H1 (cell line): ENCODE measurements around the gene ZNF91. TPM values are rescaled to one million over a fixed set of nuclear protein-coding genes. Genes with fewer than 3 reads are reported as not detected.

Experiments
- ASH2L ChIP-seq: fragments of 200-600, 300-600 bp; sonication (generic); IDR thresholded peaks from one replicate; pipeline ENCODE4 v1.7.1; 2017; ENCODE audit warnings: low read length
- CBX5 ChIP-seq: fragments of 300-800, 300-1000 bp; sonication (generic); IDR thresholded peaks from 2 replicates; pipeline ENCODE4 v1.7.1; 2016; ENCODE audit warnings: antibody characterized with exemption, low read length, low read depth
- CREB1 ChIP-seq: IDR thresholded peaks from 2 replicates; pipeline ENCODE4 v1.6.1; 2012; ENCODE audit warnings: inconsistent platforms
- CTBP2 ChIP-seq: IDR thresholded peaks from 2 replicates; pipeline ENCODE4 v1.7.0; 2011; ENCODE audit warnings: borderline replicate concordance, mild to moderate bottlenecking, moderate library complexity, mixed read lengths, low read length; ENCODE audit not compliant: insufficient read depth, insufficient read length
- E2F6 ChIP-seq: IDR thresholded peaks from 2 replicates; pipeline ENCODE4 v1.6.1; 2012; ENCODE audit warnings: inconsistent platforms
- HDAC6 ChIP-seq: IDR thresholded peaks from one replicate; pipeline ENCODE4 v1.7.1; 2012; ENCODE audit warnings: low read depth, mild to moderate bottlenecking, inconsistent platforms, low read length, moderate library complexity
- JUN ChIP-seq: IDR thresholded peaks from 2 replicates; pipeline ENCODE4 v1.6.1; 2011; ENCODE audit warnings: low read depth, mild to moderate bottlenecking, improper control_type of control experiment, low read length
- RXRA ChIP-seq: IDR thresholded peaks from 2 replicates; pipeline ENCODE4 v1.6.1; 2011; ENCODE audit warnings: low read depth, mild to moderate bottlenecking, low read length, moderate library complexity; ENCODE audit not compliant: insufficient read depth
- SP4 ChIP-seq: IDR thresholded peaks from 2 replicates; pipeline ENCODE4 v1.6.1; 2012; ENCODE audit warnings: low read length, inconsistent platforms
- TBP ChIP-seq: IDR thresholded peaks from 2 replicates; pipeline ENCODE4 v1.6.1; 2011; ENCODE audit warnings: low read depth, low read length, improper control_type of control experiment
- polyA plus RNA-seq, 7 experiments: library from polyadenylated mRNA; depleted of rRNA in 3 of 7; stranded (reverse) in 5 of 7; unstranded in 2 of 7; fragments of >200 nt in 5 of 7; fragments of 200-250 nt in 2 of 7; gene quantifications; 1 replicate in 5 of 7; 2 replicates in 1 of 7; 4 replicates in 1 of 7; pipeline versions ENCODE4 v1.2.1 to v1.2.3, GENCODE V29; 2011 to 2013; ENCODE audit warnings: missing spikeins in 2 of 7, mixed read lengths in 2 of 7
- total RNA-seq: library from RNA; stranded (reverse); fragmentation: NEBNext Ultra II Directional; extraction: Animal tissue kit (Norgen Biotek cat#: 25700); gene quantifications from 2 replicates; pipeline ENCODE4 v1.2.1, GENCODE V29; 2021
- TF ChIP-seq, protein P1 (sequence below): fragments of 300-600 bp; sonication (generic); IDR thresholded peaks from 2 replicates; pipeline ENCODE4 v1.7.1; 2012; ENCODE audit warnings: low read length, moderate library complexity, mild to moderate bottlenecking, inconsistent platforms; ENCODE audit not compliant: insufficient replicate concordance

ZNF91 gene
- total and polyA plus RNA-seq, 2 of the 8 experiments (the other 6 are each of a cell fraction or from before 2014, with no cell fraction given), result 16.5 to 35.1 TPM

DNA sequence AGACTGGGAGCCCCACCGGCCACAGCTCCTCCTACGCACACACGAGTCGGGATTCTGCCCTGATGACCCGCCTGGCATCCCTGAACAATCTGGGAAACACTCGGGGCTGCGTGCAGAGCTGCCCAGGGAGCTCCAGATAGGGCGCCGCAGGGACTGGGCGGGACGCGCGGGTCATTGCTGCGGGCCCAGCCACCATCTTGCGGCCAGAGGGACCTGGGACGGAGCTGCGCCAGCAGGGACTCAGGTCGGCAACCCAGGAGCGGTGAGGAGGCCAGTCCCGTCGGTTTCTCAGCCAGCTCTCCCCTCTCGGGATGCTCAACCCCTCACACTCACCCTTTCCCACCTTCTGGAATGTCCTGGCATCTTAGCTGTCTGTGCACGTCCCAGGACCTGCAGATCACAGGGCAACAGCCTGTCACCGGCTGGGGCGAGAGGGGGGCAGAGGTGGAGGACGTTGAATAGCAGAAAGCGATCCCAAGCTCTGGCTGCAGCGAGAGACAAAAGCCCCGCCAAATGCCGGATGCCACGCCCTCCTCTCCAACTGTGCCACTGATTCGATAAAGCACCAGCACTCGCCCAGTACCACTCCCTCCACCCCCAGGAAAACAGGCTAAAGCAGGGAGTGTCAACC is 20.4 kb upstream of the ZNF91 start (continued):
- TF ChIP-seq JUN (no peak), RXRA (no peak), HDAC6 (no peak), CTBP2 (peak; percentile 62), E2F6 (no peak), CREB1 (no peak), SP4 (no peak), ASH2L (peak; percentile 89), TBP (peak; percentile 67; the same call in 1 of the 2 replicates), CBX5 (no peak)
- TF ChIP-seq, protein P1, sequence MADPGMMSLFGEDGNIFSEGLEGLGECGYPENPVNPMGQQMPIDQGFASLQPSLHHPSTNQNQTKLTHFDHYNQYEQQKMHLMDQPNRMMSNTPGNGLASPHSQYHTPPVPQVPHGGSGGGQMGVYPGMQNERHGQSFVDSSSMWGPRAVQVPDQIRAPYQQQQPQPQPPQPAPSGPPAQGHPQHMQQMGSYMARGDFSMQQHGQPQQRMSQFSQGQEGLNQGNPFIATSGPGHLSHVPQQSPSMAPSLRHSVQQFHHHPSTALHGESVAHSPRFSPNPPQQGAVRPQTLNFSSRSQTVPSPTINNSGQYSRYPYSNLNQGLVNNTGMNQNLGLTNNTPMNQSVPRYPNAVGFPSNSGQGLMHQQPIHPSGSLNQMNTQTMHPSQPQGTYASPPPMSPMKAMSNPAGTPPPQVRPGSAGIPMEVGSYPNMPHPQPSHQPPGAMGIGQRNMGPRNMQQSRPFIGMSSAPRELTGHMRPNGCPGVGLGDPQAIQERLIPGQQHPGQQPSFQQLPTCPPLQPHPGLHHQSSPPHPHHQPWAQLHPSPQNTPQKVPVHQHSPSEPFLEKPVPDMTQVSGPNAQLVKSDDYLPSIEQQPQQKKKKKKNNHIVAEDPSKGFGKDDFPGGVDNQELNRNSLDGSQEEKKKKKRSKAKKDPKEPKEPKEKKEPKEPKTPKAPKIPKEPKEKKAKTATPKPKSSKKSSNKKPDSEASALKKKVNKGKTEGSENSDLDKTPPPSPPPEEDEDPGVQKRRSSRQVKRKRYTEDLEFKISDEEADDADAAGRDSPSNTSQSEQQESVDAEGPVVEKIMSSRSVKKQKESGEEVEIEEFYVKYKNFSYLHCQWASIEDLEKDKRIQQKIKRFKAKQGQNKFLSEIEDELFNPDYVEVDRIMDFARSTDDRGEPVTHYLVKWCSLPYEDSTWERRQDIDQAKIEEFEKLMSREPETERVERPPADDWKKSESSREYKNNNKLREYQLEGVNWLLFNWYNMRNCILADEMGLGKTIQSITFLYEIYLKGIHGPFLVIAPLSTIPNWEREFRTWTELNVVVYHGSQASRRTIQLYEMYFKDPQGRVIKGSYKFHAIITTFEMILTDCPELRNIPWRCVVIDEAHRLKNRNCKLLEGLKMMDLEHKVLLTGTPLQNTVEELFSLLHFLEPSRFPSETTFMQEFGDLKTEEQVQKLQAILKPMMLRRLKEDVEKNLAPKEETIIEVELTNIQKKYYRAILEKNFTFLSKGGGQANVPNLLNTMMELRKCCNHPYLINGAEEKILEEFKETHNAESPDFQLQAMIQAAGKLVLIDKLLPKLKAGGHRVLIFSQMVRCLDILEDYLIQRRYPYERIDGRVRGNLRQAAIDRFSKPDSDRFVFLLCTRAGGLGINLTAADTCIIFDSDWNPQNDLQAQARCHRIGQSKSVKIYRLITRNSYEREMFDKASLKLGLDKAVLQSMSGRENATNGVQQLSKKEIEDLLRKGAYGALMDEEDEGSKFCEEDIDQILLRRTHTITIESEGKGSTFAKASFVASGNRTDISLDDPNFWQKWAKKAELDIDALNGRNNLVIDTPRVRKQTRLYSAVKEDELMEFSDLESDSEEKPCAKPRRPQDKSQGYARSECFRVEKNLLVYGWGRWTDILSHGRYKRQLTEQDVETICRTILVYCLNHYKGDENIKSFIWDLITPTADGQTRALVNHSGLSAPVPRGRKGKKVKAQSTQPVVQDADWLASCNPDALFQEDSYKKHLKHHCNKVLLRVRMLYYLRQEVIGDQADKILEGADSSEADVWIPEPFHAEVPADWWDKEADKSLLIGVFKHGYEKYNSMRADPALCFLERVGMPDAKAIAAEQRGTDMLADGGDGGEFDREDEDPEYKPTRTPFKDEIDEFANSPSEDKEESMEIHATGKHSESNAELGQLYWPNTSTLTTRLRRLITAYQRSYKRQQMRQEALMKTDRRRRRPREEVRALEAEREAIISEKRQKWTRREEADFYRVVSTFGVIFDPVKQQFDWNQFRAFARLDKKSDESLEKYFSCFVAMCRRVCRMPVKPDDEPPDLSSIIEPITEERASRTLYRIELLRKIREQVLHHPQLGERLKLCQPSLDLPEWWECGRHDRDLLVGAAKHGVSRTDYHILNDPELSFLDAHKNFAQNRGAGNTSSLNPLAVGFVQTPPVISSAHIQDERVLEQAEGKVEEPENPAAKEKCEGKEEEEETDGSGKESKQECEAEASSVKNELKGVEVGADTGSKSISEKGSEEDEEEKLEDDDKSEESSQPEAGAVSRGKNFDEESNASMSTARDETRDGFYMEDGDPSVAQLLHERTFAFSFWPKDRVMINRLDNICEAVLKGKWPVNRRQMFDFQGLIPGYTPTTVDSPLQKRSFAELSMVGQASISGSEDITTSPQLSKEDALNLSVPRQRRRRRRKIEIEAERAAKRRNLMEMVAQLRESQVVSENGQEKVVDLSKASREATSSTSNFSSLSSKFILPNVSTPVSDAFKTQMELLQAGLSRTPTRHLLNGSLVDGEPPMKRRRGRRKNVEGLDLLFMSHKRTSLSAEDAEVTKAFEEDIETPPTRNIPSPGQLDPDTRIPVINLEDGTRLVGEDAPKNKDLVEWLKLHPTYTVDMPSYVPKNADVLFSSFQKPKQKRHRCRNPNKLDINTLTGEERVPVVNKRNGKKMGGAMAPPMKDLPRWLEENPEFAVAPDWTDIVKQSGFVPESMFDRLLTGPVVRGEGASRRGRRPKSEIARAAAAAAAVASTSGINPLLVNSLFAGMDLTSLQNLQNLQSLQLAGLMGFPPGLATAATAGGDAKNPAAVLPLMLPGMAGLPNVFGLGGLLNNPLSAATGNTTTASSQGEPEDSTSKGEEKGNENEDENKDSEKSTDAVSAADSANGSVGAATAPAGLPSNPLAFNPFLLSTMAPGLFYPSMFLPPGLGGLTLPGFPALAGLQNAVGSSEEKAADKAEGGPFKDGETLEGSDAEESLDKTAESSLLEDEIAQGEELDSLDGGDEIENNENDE, result no peak
